Progenitor cell of endocrine pancreas (in vitro differentiated cells): ENCODE results near the gene TAF1A. TPM values are rescaled to one million over a fixed set of nuclear protein-coding genes. Genes with fewer than 3 reads are reported as not detected.

Source experiments
- DNase-seq: peaks from one replicate; pipeline ENCODE4 v3.0.0; 2021; ENCODE audit warnings: low spot score; ENCODE audit not compliant: unreplicated experiment
- H3K27ac Mint-ChIP-seq: 2 replicates; pipeline ENCODE4 v1.8.0; 2021; ENCODE audit warnings: mild to moderate bottlenecking, moderate library complexity, mixed read lengths
- H3K27me3 Mint-ChIP-seq: 2 replicates; pipeline ENCODE4 v1.8.0; 2021; ENCODE audit warnings: mixed read lengths
- H3K36me3 Mint-ChIP-seq: 2 replicates; pipeline ENCODE4 v1.8.0; 2022; ENCODE audit warnings: mixed read lengths; ENCODE audit not compliant: insufficient read depth
- H3K4me1 Mint-ChIP-seq: 2 replicates; pipeline ENCODE4 v1.8.0; 2021; ENCODE audit warnings: low read depth, mixed read lengths
- H3K4me3 Mint-ChIP-seq: 2 replicates; pipeline ENCODE4 v1.8.0; 2021; ENCODE audit warnings: low read depth, mild to moderate bottlenecking, moderate library complexity, mixed read lengths
- H3K9me3 Mint-ChIP-seq: 2 replicates; pipeline ENCODE4 v1.8.0; 2021; ENCODE audit warnings: low read depth, mixed read lengths
- total RNA-seq: library from RNA; stranded (reverse); gene quantifications from 2 replicates; pipeline ENCODE4 v1.2.1, GENCODE V29; 2021
- TF ChIP-seq, protein P1 (sequence below): fragments of 200-600 bp; sonication (generic); IDR thresholded peaks from one replicate; pipeline ENCODE4 v1.5.0; 2021; ENCODE audit warnings: antibody characterized with exemption, mild to moderate bottlenecking; ENCODE audit not compliant: unreplicated experiment

The TAF1A gene
- total RNA-seq, 1 donor from 2014 or later, result 19.7 TPM

DNA sequence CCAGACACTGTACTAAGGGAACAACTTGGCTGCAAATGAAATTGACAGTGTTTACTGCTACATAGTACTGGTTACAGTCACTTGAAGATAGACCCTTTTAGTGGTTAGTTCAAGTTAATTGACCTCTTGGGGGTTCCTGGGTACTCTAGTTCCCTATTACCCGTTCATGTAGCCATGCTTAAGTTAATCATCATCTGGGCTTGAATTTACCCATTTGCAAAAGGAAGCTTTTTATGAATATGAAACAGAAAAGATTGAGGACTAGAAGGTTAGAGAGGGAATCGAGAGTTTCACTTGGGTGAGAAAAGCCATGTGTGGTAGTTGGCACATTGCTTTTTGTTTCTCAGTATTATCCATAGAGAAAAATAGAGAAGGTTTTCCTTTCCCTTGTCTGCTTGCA, 30.8 kb upstream of the TAF1A start:
- Mint-ChIP-seq H3K4me1 (peaks cover 12% of the 10 kb centered on the region), H3K9me3 (no peaks in the 10 kb centered on the region), H3K4me3 (no peak overlapping the region), H3K27ac (no peak overlapping the region), H3K27me3 (no peaks in the 10 kb centered on the region), H3K36me3 (peaks cover 8% of the 10 kb centered on the region)
- TF ChIP-seq, protein P1, sequence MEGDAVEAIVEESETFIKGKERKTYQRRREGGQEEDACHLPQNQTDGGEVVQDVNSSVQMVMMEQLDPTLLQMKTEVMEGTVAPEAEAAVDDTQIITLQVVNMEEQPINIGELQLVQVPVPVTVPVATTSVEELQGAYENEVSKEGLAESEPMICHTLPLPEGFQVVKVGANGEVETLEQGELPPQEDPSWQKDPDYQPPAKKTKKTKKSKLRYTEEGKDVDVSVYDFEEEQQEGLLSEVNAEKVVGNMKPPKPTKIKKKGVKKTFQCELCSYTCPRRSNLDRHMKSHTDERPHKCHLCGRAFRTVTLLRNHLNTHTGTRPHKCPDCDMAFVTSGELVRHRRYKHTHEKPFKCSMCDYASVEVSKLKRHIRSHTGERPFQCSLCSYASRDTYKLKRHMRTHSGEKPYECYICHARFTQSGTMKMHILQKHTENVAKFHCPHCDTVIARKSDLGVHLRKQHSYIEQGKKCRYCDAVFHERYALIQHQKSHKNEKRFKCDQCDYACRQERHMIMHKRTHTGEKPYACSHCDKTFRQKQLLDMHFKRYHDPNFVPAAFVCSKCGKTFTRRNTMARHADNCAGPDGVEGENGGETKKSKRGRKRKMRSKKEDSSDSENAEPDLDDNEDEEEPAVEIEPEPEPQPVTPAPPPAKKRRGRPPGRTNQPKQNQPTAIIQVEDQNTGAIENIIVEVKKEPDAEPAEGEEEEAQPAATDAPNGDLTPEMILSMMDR, result no peak
- DNase-seq, result no peak

- Mint-ChIP-seq H3K4me1 (peaks cover 12% of the 10 kb centered on the region), H3K9me3 (no peaks in the 10 kb centered on the region), H3K27me3 (no peaks in the 10 kb centered on the region), H3K27ac (peak overlapping the region; percentile 88), H3K36me3 (peaks cover 7% of the 10 kb centered on the region), H3K4me3 (peak overlapping the region; percentile 89)
- peak; percentile 13 for DNase-seq
- TF ChIP-seq, protein P1, result no peak
Observed at GRCh38 chr1:222618880-222619596, 29.3 kb upstream of the TAF1A start.

DNA sequence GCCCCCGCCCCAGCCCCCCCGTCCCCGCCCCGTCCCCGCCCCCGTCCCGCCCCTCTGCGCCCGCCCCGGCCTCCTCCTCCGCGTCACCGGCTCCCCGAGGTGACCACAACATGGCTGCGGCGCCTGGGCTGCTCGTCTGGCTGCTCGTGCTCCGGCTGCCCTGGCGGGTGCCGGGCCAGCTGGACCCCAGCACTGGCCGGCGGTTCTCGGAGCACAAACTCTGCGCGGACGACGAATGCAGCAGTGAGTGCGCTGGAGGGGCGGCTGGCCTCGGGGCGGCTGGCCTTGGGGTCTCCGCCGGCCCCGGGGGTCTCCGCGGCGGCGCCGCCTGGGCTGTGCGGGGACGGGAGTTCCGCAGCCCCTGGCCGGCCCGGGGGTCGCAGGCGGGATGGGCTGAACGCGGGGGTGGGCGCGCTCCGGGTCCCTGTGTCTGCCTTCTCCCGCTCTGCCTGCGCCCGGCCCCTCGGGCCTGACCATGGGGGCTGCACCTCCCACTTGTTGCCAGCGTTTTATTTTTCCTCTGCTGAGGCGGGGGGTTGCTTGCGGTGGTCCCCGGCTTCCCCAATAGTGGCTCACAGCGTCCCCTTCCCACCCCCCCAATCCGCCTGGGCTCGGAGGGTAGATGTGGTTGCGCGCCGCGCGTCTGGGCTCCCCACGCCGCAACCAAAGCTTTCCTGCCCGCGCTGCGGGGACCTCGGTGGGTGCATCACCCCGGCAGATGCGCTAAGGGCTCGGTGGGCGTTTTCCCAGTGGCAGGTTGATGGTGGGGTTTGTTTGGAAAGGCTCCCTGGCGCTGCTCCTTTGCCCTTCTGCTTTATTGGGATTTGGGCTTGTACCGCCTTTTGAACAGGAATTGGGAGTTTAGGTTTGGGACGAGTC, 28.5 kb upstream of the TAF1A start, which contains the start of gene MIA3:
MIA3 (plus strand) TSS at position 97 of the 879 bp plus-strand sequence; CDS start at position 111, 14 bp downstream.
- Mint-ChIP-seq H3K36me3 (peaks cover 6% of the 10 kb centered on the region), H3K27ac (peak within 1 kb of the TSS; percentile 89), H3K4me1 (peaks cover 12% of the 10 kb centered on the region), H3K9me3 (no peaks in the 10 kb centered on the region), H3K27me3 (no peaks in the 10 kb centered on the region), H3K4me3 (peak within 1 kb of the TSS; percentile 89)
- DNase-seq, result peak; percentile 64
- TF ChIP-seq, protein P1, result no peak

GRCh38 chr1:222617367-222617951, 27.7 kb upstream of the TAF1A start:
- peaks cover 2% of the 10 kb centered on the region for H3K36me3 Mint-ChIP-seq
- H3K27ac Mint-ChIP-seq, result peak overlapping the region; percentile 89
- H3K27me3 Mint-ChIP-seq, result peaks cover 4% of the 10 kb centered on the region
- peak overlapping the region; percentile 79 for H3K4me3 Mint-ChIP-seq
- no peaks in the 10 kb centered on the region for H3K9me3 Mint-ChIP-seq
- DNase-seq, result peak; percentile 82
- TF ChIP-seq, protein P1, result no peak
- H3K4me1 Mint-ChIP-seq, result peaks cover 12% of the 10 kb centered on the region

DNA sequence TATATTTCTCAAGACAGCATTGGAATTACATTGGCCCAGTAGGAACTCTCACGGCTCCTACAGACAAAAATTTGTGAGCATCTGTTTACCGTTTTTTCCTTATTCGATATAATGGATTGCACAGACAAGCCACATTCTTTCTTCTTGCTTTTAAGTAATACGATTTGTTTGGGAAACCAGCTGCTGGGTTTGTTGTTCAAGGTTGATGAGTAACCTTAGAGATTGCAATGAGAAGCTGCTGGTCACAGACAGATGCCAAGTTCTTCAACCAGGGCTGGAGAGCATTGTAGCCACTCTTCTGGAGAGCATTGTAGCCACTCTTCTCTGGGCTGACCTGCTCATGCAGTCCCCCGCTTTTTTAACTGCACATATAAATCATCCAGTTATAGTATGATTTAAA, 26.8 kb upstream of the TAF1A start:
- TF ChIP-seq, protein P1, result no peak
- no peak for DNase-seq
- no peaks in the 10 kb centered on the region for H3K9me3 Mint-ChIP-seq
- H3K27ac Mint-ChIP-seq, result no peak overlapping the region
- H3K36me3 Mint-ChIP-seq, result peaks cover 2% of the 10 kb centered on the region
- H3K4me1 Mint-ChIP-seq, result peaks cover 12% of the 10 kb centered on the region
- peaks cover 4% of the 10 kb centered on the region for H3K27me3 Mint-ChIP-seq
- H3K4me3 Mint-ChIP-seq, result peak overlapping the region; percentile 79
